GM19397 (cell line): ENCODE data around the gene SHISA8.
"Not testable (repeated sequence)": the region's sequence is repeated elsewhere in the genome, so short reads cannot be mapped to it uniquely, and the experiment has no call there.

Experiments
- ATAC-seq: cut with Tn5 transposase; IDR thresholded peaks from one replicate; pipeline ENCODE4 v1.9.1; 2021; ENCODE audit warnings: mild to moderate bottlenecking, moderate library complexity; ENCODE audit not compliant: unreplicated experiment

SHISA8 gene

GRCh38 chr22:41900652-41901312, 14.1 kb downstream of the SHISA8 start:
- no peak for ATAC-seq

- no peak for ATAC-seq
These were observed 14.8 kb downstream of the SHISA8 start for GRCh38 chr22:41899992-41900651.

DNA sequence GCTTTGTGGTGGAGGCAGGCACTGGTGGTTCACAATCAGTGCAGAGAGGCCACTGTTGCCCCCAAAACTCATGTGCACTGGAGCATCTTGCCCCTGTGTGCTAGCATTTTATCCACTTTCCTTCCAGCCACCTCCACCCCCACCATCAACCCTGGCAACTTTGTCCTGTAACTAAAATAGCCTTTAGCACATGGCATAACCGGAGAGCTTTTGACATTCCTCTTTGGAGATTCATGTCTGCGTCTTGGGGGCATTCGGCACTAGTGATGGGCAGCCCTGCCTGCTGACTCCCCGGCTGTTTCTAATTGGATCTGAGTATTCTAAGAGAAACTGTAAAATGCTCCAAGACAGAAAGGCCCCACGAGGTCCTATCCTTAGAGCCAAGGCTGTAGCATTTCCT, 15.8 kb downstream of the SHISA8 start:
- no peak for ATAC-seq

- no peak for ATAC-seq
These were observed 16.2 kb downstream of the SHISA8 start for GRCh38 chr22:41898645-41899044.

GRCh38 chr22:41893591-41894375, 21.1 kb downstream of the SHISA8 start:
- ATAC-seq = no peak

GRCh38 chr22:41892721-41893120, 22.2 kb downstream of the SHISA8 start:
- no peak for ATAC-seq

DNA sequence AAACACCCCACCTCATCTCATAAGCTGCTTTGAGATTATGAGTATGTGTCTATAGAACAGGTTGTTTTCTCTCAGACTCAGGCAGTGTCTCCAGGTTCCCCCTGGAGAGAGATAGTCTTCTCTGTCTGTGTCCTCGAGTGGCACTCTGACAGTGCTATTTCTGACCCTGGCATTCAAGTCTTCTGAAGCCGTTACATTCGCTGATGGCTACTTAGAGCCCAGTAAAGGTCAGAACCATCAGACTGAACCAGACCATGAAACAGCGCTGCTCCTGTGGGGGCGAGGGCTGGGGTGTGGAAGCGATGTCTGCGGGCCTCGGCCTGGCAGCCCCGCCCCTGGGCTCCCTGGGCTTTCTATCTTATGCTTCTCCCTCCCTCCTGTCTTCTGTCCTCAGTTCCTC, 23.5 kb downstream of the SHISA8 start:
- ATAC-seq = no peak

DNA sequence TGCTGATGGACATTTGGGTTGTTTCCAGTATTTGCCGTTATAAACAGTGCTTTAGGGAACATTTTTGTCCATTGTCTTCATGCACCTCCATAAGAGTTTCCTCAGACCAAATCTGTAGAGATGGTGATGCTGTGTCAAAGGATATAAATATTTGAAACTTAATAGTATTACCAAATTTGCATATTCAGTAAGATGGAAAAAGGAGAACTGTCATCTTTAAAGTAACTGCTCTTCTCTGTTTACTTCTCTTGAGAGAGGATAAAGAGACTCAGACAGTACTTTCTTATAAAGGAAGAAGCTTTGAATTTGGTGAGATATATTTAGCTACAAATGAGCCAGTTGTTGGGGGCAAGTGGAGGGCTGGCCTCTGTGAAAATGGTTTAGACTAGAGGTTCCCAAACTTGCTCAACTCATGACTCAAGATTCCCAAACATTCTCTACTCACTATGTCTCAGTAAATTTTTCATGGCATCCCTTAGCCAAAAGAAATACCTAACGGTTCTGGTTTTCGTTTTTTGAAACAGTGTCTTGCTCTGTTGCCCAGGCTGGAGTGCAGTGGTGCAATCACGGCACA, 26.2 kb downstream of the SHISA8 start:
- no peak for ATAC-seq

GRCh38 chr22:41885516-41885915, 29.4 kb downstream of the SHISA8 start:
- no peak for ATAC-seq

- ATAC-seq = no peak
These were observed 29.8 kb downstream of the SHISA8 start for GRCh38 chr22:41885116-41885515.

- ATAC-seq = peak; percentile 13
These were observed 31.5 kb downstream of the SHISA8 start for GRCh38 chr22:41883400-41883799.

- no peak for ATAC-seq
These were observed 34.2 kb downstream of the SHISA8 start for GRCh38 chr22:41880653-41881052.

DNA sequence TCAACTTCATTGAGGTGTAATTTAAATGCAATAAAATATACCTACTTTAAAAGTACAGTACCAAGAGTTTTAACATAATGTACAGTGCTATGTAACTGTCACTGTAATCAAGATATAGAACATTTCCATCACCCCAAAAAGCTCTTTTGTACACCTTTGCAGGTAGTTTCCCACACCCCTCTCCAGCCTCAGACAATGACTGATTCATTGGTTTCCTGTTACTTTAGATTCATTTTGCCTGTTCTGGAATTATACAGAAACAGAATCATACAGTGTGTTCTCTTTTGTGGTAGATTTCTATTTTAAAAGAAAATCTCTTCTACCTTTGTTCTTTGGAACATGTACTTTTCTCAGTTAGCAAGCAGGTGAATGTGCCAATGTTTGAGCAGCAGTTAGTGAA, 38.2 kb downstream of the SHISA8 start:
- ATAC-seq = no peak

DNA sequence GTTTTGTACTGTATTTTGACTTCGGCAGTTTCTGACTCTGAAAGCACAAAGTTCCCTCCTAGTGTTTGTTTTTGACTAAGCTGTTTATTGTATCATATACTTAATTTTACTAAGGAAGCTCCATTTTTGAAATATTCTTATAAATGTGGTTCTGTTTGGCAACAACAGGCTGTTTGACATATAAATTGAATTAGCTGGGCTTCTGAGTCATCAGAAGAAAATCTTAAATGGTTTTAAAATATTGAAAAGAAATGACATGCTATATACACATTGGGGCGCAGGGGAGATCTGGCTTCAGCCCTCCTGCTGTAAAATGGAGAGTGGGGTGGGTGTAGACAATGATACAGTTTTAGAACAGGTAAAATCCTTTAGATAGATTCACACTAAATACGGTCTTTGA, 38.6 kb downstream of the SHISA8 start:
- ATAC-seq = no peak

DNA sequence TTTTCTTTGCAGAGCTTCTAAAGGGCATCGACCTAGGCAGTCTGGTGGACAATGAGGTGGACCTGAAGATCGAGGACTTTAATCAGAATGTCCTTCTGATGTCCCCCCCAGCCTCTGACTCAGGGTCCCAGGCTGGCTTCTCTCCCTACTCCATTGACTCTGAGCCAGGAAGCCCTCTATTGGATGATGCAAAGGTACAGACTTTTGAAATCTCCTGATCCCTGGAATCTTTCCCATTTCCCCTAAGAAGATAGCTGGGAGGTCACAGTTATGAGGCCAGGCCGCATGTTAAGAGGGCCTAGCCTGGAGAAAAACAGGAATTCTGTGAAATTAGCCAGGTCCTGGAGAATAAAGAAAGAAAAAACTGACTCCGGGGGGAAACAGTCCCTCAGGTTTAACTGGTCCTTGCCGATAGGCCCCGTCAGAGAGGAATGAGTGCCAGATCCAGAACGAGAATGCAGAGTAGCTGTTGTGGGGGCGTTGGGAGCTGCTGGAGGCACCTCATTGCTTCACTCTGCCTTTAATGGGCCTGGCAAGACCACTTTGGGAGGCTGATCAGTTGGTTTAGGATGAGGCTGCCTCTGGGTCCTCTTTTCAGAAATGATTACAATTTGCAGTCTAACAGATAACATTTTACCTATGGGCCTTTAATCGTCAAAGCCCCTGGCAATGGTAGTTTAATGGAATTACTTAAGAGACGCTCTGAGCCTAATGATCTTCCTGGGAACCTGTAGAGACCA, 39.2 kb downstream of the SHISA8 start:
- ATAC-seq = no peak

GRCh38 chr22:41874090-41874489, 40.8 kb downstream of the SHISA8 start:
- no peak for ATAC-seq

- ATAC-seq = no peak
These were observed 41.5 kb downstream of the SHISA8 start for GRCh38 chr22:41873391-41873790.

DNA sequence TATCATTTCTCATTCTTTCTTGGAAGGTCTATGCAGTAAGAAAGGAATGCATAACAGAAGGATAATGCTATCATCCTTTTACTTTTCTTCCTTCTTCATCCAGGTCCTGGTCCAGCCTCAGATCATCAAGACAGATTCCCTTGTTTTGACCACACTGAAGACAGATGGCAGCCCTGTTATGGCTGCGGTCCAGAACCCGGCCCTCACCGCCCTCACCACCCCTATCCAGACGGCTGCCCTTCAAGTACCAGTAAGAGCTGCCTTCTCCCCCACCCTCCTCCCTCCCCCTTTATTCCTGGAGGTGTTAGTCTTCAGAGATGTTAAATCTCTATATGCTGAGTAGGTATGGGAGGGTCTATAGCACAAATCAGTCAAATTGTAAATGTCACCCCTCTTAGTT, 44.1 kb downstream of the SHISA8 start:
- ATAC-seq = no peak

DNA sequence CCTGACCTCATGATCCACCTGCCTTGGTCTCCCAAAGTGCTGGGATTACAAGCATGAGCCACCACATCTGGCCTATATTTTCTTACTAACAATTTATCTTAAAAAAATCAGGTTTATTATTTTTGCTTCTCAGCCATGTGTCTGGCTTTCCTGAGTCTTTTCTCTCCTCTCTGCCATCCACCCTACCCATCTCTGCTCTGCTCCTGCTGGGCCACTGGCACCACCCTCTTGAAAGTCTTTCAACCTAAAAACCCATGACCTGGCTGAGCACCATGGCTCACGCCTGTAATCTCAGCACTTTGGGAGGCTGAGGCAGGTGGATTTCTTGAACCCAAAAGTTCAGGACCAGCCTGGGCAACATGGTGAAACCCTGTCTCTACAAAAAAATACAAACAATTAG, 44.8 kb downstream of the SHISA8 start:
- not testable (repeated sequence) for ATAC-seq

DNA sequence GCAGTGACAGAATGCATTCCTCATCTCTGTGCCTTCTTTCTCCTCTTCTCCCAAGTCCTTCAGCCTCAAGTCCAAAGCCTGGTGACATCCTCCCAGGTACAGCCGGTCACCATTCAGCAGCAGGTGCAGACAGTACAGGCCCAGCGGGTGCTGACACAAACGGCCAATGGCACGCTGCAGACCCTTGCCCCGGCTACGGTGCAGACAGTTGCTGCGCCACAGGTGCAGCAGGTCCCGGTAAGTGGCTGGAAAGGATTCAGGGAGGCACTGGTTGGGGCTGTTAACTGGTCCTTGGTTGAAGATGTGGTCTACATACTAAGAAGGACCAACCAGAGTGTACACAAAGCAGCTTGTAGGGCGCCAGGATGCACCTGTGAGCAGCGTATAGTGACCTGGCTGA, 46.3 kb downstream of the SHISA8 start:
- no peak for ATAC-seq

DNA sequence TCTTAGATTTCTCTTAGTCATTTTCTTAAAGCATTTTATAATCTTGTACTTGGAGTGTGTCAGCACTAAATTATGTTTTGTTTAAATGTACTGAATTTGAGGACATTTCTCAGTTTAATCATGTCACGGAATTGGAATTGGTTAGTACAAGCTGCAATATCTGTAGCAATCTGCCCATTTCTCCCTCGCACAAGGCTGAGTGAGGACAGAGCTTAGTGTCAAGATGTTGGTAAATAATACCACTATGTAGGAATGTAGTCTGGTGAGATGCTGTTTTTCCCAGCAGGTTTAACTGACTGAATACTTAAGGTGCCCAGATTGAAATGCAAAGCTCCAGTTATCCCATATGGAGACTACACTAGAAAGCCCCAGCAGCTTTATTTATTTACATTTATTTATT, 51.4 kb downstream of the SHISA8 start:
- ATAC-seq = no peak
